Thyroid gland (tissue), 4 donors: ENCODE data around the gene SAFB. TPM values are rescaled to one million over a fixed set of nuclear protein-coding genes. Genes with fewer than 3 reads are reported as not detected.

Experiments
- DNase-seq, 2 donors: peaks; one replicate each; pipeline ENCODE4 v3.0.0-alpha.2; 2019
- H3K27ac ChIP-seq, 3 donors: fragments of 200-600 bp; sonication (generic); 1 replicate in 2 of 3; 2 replicates in 1 of 3; pipeline ENCODE4 v1.5.1; 2016 to 2019; ENCODE audit warnings: mild to moderate bottlenecking in 1 of 3, moderate library complexity in 1 of 3
- H3K27me3 ChIP-seq: fragments of 200-600 bp; sonication (generic); one replicate; pipeline ENCODE4 v1.5.1; 2019
- H3K36me3 ChIP-seq, 2 donors: fragments of 200-600 bp; sonication (generic); one replicate each; pipeline ENCODE4 v1.5.1; 2016 to 2019
- H3K4me1 ChIP-seq, 2 donors: fragments of 200-600 bp; sonication (generic); one replicate each; pipeline ENCODE4 v1.5.1; 2017 to 2019
- H3K4me3 ChIP-seq, 3 donors: fragments of 200-600 bp; sonication (generic); replicated peaks in 1 of 3; 1 replicate in 2 of 3; 2 replicates in 1 of 3; pipeline ENCODE4 v1.5.1; 2016; ENCODE audit warnings: mild to moderate bottlenecking in 1 of 3
- H3K9me3 ChIP-seq: fragments of 200-600 bp; sonication (generic); one replicate; pipeline ENCODE4 v1.5.1; 2017
- CTCF ChIP-seq, 6 experiments: fragments of 200-600 bp in 3 of 6; fragments of 450-650 bp in 3 of 6; sonication (generic) in 3 of 6; IDR thresholded peaks; one replicate each; pipeline ENCODE4 v1.5.1; 2016 to 2019; ENCODE audit warnings: antibody characterized with exemption in 6 of 6, mild to moderate bottlenecking in 2 of 6, inconsistent platforms in 1 of 6, moderate library complexity in 1 of 6
- POLR2A ChIP-seq, 2 donors: fragments of 450-650 bp; IDR thresholded peaks; one replicate each; pipeline ENCODE4 v1.6.1; 2017; ENCODE audit warnings: antibody characterized with exemption in 2 of 2, mild to moderate bottlenecking in 2 of 2, moderate library complexity in 1 of 2
- WGBS, 2 donors: methylation state at CpG; one replicate each; pipeline ENCODE4 v1.1.5; 2017; 5-methylcytosine and 5-hydroxymethylcytosine counted together
- intact Hi-C: fragments of 100-400 bp; cut with DNase I; formaldehyde crosslinking; loops from one replicate; pipeline ENCODE4 v1.15.1; 2023
- total RNA-seq, 4 donors: library from RNA; depleted of rRNA; stranded (reverse); fragments of >200 nt; gene quantifications; one replicate each; pipeline ENCODE4 v1.2.3, GENCODE V29; 2016

The SAFB gene
- total RNA-seq, 4 donors from 2014 or later, result 70.1 to 129 (median 86.7) TPM

GRCh38 chr19:5612891-5613865 is 9.7 kb upstream of the SAFB start:
- 72 to 77% methylated on average over 15 of the region's 15 CpGs for WGBS, 2 donors
- Histone ChIP-seq H3K36me3 (peaks cover 48 to 73% of the 10 kb centered on the region in 2 donors), H3K4me1 (peaks cover 16 to 28% of the 10 kb centered on the region in 2 donors), H3K9me3 (no peaks in the 10 kb centered on the region), H3K27me3 (no peaks in the 10 kb centered on the region), H3K4me3 (no peak overlapping the region), H3K27ac (peak overlapping the region in 1 of 3 donors; percentile 47)
- TF ChIP-seq CTCF (IDR thresholded peaks at IDR 0.05), result no peak
- no peak for TF ChIP-seq POLR2A (IDR thresholded peaks at IDR 0.05)
- peak; percentile 65 to 67 for DNase-seq
- intact Hi-C loops, result no loop called here

- TF ChIP-seq POLR2A (IDR thresholded peaks at IDR 0.05) (no peak), CTCF (IDR thresholded peaks at IDR 0.05) (no peak)
- intact Hi-C loops, result no loop called here
- no peak for DNase-seq
- Histone ChIP-seq H3K36me3 (peaks cover 44 to 65% of the 10 kb centered on the region in 2 donors), H3K4me3 (no peak overlapping the region), H3K27ac (no peak overlapping the region), H3K27me3 (no peaks in the 10 kb centered on the region), H3K4me1 (peaks cover 20 to 32% of the 10 kb centered on the region in 2 donors), H3K9me3 (no peaks in the 10 kb centered on the region)
- 94 to 96% methylated on average over 17 of the region's 17 CpGs for WGBS, 2 donors
Measured at GRCh38 chr19:5615756-5616327, 7.0 kb upstream of the SAFB start.

- Histone ChIP-seq H3K27ac (no peak overlapping the region), H3K36me3 (peaks cover 44 to 60% of the 10 kb centered on the region in 2 donors), H3K4me1 (peaks cover 28 to 40% of the 10 kb centered on the region in 2 donors), H3K9me3 (no peaks in the 10 kb centered on the region), H3K4me3 (no peak overlapping the region), H3K27me3 (no peaks in the 10 kb centered on the region)
- intact Hi-C loops, result no loop called here
- no peak for DNase-seq
- WGBS, 2 donors, result 83 to 84% methylated on average over 1 of the region's 1 CpG
- TF ChIP-seq POLR2A (IDR thresholded peaks at IDR 0.05) (no peak), CTCF (IDR thresholded peaks at IDR 0.05) (no peak)
Measured at GRCh38 chr19:5617080-5617479, 5.8 kb upstream of the SAFB start.

GRCh38 chr19:5618591-5618990 is 4.3 kb upstream of the SAFB start:
- H3K27ac ChIP-seq, result no peak overlapping the region
- H3K4me1 ChIP-seq, result peaks cover 24 to 28% of the 10 kb centered on the region in 2 donors
- intact Hi-C loops, result no loop called here
- H3K36me3 ChIP-seq, result peaks cover 40 to 45% of the 10 kb centered on the region in 2 donors
- no peaks in the 10 kb centered on the region for H3K9me3 ChIP-seq
- H3K27me3 ChIP-seq, result no peaks in the 10 kb centered on the region
- WGBS, 2 donors, result 90 to 94% methylated on average over 9 of the region's 9 CpGs
- H3K4me3 ChIP-seq, result no peak overlapping the region
- DNase-seq, result no peak
- TF ChIP-seq POLR2A (IDR thresholded peaks at IDR 0.05) (no peak), CTCF (IDR thresholded peaks at IDR 0.05) (no peak)

GRCh38 chr19:5619946-5620345 is 2.9 kb upstream of the SAFB start:
- no peaks in the 10 kb centered on the region for H3K9me3 ChIP-seq
- TF ChIP-seq POLR2A (IDR thresholded peaks at IDR 0.05) (no peak), CTCF (IDR thresholded peaks at IDR 0.05) (no peak)
- peaks cover 28 to 30% of the 10 kb centered on the region in 2 donors for H3K4me1 ChIP-seq
- no peak for DNase-seq
- no peak overlapping the region for H3K4me3 ChIP-seq
- H3K27ac ChIP-seq, result no peak overlapping the region
- intact Hi-C loops, result loop anchor here (10.0 kb wide), 1 partner anchor 75 kb away; the partner anchor contains the start of gene RPL36
- 84 to 86% methylated on average over 3 of the region's 3 CpGs for WGBS, 2 donors
- H3K27me3 ChIP-seq, result no peaks in the 10 kb centered on the region
- peaks cover 27 to 32% of the 10 kb centered on the region in 2 donors for H3K36me3 ChIP-seq
